Fibroblast of the aortic adventitia (primary cell): ENCODE measurements around the gene SCFD1. TPM values are rescaled to one million over a fixed set of nuclear protein-coding genes. Genes with fewer than 3 reads are reported as not detected.
A peak's percentile ranks its signal among the peaks of the same experiment; 100 is the strongest.
"Not testable (repeated sequence)": the region's sequence is repeated elsewhere in the genome, so short reads cannot be mapped to it uniquely, and the experiment has no call there.

Source experiments
- DNase-seq: peaks from one replicate; pipeline ENCODE4 v3.0.0-alpha.2; 2010; ENCODE audit warnings: low read depth
- H3K4me3 ChIP-seq: 2 replicates; pipeline ENCODE4 v1.5.1; 2011; ENCODE audit warnings: low read depth, mild to moderate bottlenecking, control low read depth, low read length, moderate library complexity
- total RNA-seq: library from RNA; depleted of rRNA; stranded (reverse); fragments of >200 nt; gene quantifications from 2 replicates; pipeline ENCODE4 v1.2.3, GENCODE V29; 2012; ENCODE audit warnings: low replicate concordance
- TF ChIP-seq, protein P1 (sequence below): IDR thresholded peaks from 2 replicates; pipeline ENCODE4 v1.5.1; 2011; ENCODE audit warnings: mild to moderate bottlenecking, low read length, control low read depth, inconsistent platforms; ENCODE audit not compliant: insufficient read depth

The SCFD1 gene
- 103 and 125 TPM in 2 replicates for total RNA-seq

GRCh38 chr14:30621940-30622830, at the start of gene SCFD1:
Gene SCFD1 (plus strand): TSS chr14:30622319. CDS start chr14:30622339, 20 bp downstream.
- peak within 1 kb of the TSS; percentile 80 for H3K4me3 ChIP-seq
- DNase-seq, result peak; percentile 84
- TF ChIP-seq, protein P1, sequence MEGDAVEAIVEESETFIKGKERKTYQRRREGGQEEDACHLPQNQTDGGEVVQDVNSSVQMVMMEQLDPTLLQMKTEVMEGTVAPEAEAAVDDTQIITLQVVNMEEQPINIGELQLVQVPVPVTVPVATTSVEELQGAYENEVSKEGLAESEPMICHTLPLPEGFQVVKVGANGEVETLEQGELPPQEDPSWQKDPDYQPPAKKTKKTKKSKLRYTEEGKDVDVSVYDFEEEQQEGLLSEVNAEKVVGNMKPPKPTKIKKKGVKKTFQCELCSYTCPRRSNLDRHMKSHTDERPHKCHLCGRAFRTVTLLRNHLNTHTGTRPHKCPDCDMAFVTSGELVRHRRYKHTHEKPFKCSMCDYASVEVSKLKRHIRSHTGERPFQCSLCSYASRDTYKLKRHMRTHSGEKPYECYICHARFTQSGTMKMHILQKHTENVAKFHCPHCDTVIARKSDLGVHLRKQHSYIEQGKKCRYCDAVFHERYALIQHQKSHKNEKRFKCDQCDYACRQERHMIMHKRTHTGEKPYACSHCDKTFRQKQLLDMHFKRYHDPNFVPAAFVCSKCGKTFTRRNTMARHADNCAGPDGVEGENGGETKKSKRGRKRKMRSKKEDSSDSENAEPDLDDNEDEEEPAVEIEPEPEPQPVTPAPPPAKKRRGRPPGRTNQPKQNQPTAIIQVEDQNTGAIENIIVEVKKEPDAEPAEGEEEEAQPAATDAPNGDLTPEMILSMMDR, result no peak

- TF ChIP-seq, protein P1, result no peak
- no peak for DNase-seq
- no peak overlapping the region for H3K4me3 ChIP-seq
Measured at GRCh38 chr14:30572771-30573170, 49.3 kb upstream of the SCFD1 start.

DNA sequence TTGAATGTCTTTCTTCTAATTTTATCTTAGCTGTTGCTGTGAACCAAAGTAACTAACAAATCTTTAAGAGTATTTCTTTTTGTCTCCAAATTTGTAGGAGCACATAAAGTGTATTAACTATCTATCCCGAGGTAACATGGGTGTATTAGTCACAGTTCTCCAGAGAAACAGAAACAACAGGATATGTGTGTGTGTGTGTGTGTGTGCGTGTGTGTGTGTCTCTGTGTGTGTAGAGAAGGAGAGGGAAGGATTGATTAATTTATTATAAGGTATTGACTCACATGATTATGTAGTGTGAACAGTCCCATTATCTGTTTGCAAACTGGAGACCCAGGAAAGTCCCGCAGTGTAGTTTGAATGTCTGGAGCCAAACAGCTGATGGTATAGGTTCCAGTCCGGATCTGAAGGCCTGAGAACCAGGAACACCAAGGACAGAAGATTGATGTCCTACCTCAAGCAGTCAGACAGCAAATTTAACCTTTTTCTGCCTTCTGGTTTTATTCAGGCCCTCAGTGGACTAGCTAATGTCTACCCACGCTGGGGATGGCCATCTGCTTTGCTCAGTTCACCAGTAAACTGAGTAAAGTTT, 48.8 kb upstream of the SCFD1 start:
- no peak overlapping the region for H3K4me3 ChIP-seq
- TF ChIP-seq, protein P1, result no peak
- DNase-seq, result peak; percentile 56

DNA sequence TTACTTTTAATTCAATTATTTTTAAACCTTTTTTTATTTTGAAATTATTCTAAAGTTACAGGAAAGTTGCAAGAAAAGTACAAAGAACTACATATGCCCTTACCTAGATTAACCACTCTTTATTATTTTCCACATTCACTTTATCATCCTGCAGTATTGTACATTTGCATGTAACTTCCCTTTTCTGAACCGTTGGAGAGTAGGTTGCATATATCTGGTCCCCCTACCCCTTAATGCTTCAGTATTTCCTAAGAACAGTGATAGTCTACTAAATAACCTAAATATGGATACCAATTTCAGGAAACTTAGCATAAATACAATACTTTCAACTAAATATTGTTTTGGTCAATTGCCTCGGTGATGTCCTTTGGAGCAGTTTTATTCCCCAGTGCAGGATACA, 48.2 kb upstream of the SCFD1 start:
- TF ChIP-seq, protein P1, result no peak

DNA sequence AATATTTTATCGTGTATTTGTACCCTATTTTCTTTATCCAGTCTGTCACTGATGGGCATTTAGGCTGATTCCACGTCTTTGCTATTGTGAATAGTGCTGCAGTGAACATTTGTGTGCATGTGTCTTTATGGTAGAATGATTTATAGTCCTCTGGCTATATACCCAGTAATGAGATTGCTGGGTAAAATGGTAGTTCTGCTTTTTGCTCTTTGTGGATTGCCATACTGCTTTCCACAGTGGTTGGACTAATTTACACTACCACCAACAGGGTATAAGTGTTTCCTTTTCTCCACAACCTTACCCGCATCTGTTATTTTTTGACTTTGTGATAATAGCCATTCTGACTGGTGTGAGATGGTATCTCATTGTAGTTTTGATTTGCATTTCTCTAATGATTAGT, 47.3 kb upstream of the SCFD1 start:
- DNase-seq, result not testable (repeated sequence)

More for the DNA sequence above, 48.2 kb upstream of the SCFD1 start:
- no peak overlapping the region for H3K4me3 ChIP-seq
- DNase-seq, result no peak

GRCh38 chr14:30576333-30576732, 45.8 kb upstream of the SCFD1 start:
- DNase-seq, H3K4me3 ChIP-seq: not testable (repeated sequence)

More for the DNA sequence above, 47.3 kb upstream of the SCFD1 start:
- H3K4me3 ChIP-seq, result not testable (repeated sequence)

DNA sequence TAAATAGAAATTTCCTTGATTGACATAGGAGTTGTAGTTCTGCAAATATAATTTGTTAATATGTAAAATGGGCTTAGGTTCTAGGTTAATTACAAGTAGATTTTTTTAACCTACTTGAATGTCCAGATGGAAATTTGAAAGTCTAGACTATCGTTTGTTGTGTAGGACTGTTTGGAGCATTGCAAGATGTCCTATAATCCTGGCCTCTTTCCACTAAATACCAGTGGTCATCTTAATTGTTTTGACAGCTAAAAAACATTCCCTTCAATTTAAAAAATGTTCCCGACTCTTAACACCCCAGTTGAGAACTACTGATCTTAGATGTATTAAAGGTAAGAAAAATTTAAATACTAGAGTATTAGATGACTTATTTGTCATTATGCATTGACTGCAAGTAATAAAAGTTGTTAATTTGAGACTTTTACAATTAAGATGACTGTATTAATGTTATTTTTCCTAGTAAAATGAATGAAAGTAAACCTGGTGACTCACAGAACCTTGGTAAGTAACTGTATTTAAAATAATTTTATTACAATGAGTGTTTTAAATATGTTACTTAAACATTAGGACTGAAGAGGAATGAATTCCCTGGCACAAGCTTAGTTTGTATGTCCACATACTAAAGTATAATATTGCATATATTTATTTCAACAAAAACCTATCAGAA, 41.4 kb upstream of the SCFD1 start:
- no peak overlapping the region for H3K4me3 ChIP-seq
- TF ChIP-seq, protein P1, result no peak
- no peak for DNase-seq
